Activated CD8-positive, alpha-beta T cell treated with anti-CD3 and anti-CD28 coated beads, Interleukin-2, amount 10 ng/mL, durations not matched to agents 7 days and 5 days (primary cell): Measurements from ENCODE around the gene NCR3LG1. TPM values are rescaled to one million over a fixed set of nuclear protein-coding genes. Genes with fewer than 3 reads are reported as not detected.

Experiments
- ATAC-seq: fragments of 150-1000 bp; cut with Tn5 transposase; one replicate; pipeline ENCODE4 v1.10.0; 2021; ENCODE audit warnings: moderate library complexity
- CTCF ChIA-PET: fragments of 350-600 bp; sonication (Branson Sonifier 250); formaldehyde crosslinking; loops from one replicate; lab custom pipeline; 2021; ENCODE audit warnings: antibody characterized with exemption; lab: Charles Lee
- POLR2A ChIA-PET: fragments of 350-600 bp; sonication (Branson Sonifier 250); formaldehyde crosslinking; loops from one replicate; lab custom pipeline; 2021; ENCODE audit warnings: antibody characterized with exemption; lab: Charles Lee
- DNase-seq: peaks from one replicate; pipeline ENCODE4 v3.0.0-alpha.2; 2020
- H3K27ac Mint-ChIP-seq: one replicate; pipeline ENCODE4 v1.8.0; 2021; ENCODE audit warnings: mild to moderate bottlenecking, mixed read lengths
- H3K27me3 Mint-ChIP-seq: one replicate; pipeline ENCODE4 v1.8.0; 2021; ENCODE audit warnings: low read depth, mixed read lengths
- H3K36me3 Mint-ChIP-seq: one replicate; pipeline ENCODE4 v1.8.0; 2021; ENCODE audit warnings: low read depth, mixed read lengths
- H3K4me1 Mint-ChIP-seq: one replicate; pipeline ENCODE4 v1.8.0; 2021; ENCODE audit warnings: low read depth, mixed read lengths
- H3K4me3 Mint-ChIP-seq: one replicate; pipeline ENCODE4 v1.8.0; 2021; ENCODE audit warnings: mild to moderate bottlenecking, mixed read lengths
- H3K9me3 Mint-ChIP-seq: one replicate; pipeline ENCODE4 v1.8.0; 2022; ENCODE audit warnings: mixed read lengths; ENCODE audit not compliant: insufficient read depth
- total RNA-seq, 2 experiments: library from RNA; stranded (reverse); gene quantifications; one replicate each; pipeline ENCODE4 v1.2.3, GENCODE V29; 2021

Gene NCR3LG1
- total RNA-seq, 2 experiments from 2014 or later = 1.5 to 1.9 TPM

DNA sequence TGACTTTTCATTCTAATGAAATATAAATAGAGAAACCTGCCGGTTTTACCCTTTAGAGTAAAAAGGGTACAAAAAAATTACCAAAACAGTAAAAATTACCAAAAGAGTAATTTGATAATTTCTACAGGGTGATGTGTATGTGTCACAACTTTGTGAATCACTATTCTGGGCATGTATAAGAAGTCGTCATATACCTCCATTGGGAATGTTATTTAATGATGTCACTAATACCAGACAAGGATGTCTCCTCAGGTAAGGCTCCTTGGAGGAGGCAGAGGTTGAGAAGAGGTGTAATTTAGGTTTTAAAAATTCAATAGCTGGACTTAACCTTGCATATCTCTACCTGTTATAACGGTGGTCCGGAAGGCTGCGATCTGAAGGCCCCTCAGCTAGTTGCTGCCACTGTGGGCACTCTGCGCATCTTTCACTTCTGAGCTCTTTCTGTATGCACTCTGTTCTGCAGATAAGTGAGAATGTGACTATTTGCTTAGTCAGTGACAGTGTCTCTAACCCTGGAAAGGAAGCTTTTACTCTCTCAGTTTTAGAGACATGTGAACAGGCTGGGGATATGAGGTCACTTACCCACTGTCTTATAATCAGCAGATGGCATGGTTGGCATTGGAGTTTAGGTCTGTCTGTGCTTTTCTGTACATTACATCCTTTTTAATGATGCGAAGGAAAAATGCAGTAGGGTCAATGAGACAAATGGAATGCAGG lies 987 bp upstream of the NCR3LG1 start:
- ChIA-PET POLR2A (no interaction called here), CTCF (interaction anchor here (0.7 to 1.1 kb wide), 3 partner anchors 34 to 121 kb away, joined by 3 read pairs; no protein-coding TSS in a partner anchor)
- Mint-ChIP-seq H3K27me3 (peaks cover 3% of the 10 kb centered on the region), H3K4me3 (peak overlapping the region; percentile 82), H3K36me3 (peaks cover 11% of the 10 kb centered on the region), H3K27ac (peak overlapping the region; percentile 40), H3K9me3 (no peaks in the 10 kb centered on the region), H3K4me1 (peaks cover 37% of the 10 kb centered on the region)
- ATAC-seq (no peak), DNase-seq (no peak)

DNA sequence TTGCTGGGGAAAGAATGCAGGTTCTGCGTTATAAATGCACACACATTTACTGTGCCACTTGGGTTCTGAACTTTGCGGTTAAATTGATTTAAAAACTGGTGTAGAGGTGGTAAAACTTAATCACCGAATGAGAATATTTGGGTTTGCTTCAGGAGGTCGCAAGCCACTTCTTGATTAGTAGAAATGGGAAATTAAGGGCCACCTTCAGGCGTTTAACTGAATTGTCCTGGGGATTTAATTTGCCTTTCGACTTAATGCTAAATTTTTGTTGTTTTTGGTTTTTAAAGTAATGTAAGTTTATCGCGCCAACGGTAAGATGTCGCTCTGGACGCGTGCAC lies 459 bp upstream of the NCR3LG1 start:
- Mint-ChIP-seq H3K27me3 (peaks cover 3% of the 10 kb centered on the region), H3K27ac (peak overlapping the region; percentile 40), H3K36me3 (peaks cover 11% of the 10 kb centered on the region), H3K9me3 (no peaks in the 10 kb centered on the region), H3K4me3 (peak overlapping the region; percentile 82), H3K4me1 (peaks cover 37% of the 10 kb centered on the region)
- ATAC-seq = no peak
- ChIA-PET CTCF (interaction anchor here (1.1 kb wide), 1 partner anchor 121 kb away, joined by 3 read pairs; no protein-coding TSS in a partner anchor), POLR2A (no interaction called here)
- no peak for DNase-seq

DNA sequence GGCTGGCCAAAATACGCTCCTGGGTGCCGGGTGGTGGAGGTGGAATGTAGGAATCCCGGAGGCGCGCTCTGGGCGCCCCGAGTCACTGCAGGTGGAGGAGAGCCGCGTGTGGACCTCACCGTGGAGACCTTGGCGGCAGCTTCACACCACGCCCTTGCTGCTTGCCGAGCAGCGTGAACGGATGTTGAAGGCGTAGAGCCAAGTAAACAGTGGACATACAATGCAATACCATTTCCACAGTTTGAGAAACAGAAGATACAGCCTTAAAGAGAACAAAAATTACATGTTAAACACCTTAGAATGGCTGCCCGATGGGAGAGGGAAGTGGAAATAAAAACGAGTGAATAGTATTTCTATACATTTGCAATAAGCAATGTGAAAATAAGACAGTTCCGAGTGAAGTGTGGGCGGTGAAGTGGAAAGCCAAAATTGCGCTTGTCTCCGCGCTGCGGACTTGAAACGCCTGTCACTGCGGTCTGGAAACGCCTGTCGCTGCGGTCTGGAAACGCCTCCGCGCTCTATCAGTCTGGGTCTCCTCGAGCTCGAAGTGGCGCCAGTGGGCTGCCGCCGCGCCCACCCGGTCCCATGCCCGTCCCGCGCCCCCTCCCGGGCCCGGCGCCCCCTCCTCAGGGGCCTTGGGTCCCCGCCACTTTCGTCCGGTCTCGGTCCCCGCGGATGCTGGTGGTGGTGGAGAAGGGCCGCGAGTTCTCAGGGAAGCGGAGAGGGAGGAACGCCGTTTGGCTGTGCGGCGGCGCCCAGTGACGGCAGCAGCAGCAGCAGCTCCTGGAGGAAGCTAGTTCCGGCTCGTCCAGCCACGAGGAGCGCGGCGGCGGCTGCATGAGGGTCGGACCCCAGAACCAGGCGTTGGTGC lies 1.6 kb downstream of the NCR3LG1 start:
- Mint-ChIP-seq H3K4me3 (peak overlapping the region; percentile 82), H3K27ac (peak overlapping the region; percentile 85), H3K4me1 (peaks cover 37% of the 10 kb centered on the region), H3K9me3 (no peaks in the 10 kb centered on the region), H3K36me3 (peaks cover 14% of the 10 kb centered on the region), H3K27me3 (peaks cover 3% of the 10 kb centered on the region)
- ATAC-seq (peak; percentile 69), DNase-seq (peak; percentile 60)
- ChIA-PET CTCF (interaction anchor here (0.8 to 2.6 kb wide), 17 partner anchors 12 to 1926 kb away, joined by 3 to 25 read pairs (median 8); no protein-coding TSS in a partner anchor), POLR2A (interaction anchor here (1.1 to 1.3 kb wide), 2 partner anchors 77 to 78 kb away, joined by 3 read pairs; partner anchors contain the start of gene NUCB2)

DNA sequence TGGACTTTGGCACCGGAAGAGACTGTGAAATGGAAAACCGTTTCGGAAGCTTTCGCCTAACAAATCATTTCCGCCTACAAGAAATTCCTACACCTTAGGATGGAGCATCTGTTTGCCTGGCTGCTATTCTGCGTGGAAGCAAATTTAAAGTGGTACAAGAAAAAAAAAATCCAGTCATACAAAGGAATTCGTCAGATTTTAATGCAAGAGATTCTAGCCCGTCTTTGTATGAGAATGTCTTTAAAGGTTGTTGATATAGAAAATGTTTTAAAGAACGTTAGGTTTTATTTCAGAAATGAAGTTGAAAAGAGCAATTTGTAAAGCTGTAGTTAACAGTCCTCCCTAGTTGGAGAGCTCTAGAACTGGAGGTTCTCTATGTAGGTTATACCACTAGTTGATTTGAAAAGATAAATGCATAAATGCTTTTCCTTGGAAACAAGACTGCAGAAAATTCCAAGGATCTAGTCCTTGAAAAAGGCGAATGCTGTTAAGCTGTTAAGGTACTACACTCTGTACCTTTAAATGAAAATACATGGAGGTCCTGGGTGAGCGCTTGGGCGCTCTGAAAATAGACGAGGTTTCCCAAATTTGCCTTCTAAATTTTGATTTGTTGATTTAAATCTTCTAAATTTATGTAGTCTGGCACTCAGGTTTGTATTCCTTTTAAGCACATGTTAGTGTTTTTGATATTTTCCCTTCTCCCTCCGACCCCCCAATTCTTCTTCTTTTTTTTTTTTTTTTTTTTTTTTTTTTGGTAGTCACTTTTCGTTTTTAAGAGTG lies 2.4 kb downstream of the NCR3LG1 start:
- Mint-ChIP-seq H3K27ac (peak overlapping the region; percentile 77), H3K4me3 (peak overlapping the region; percentile 82), H3K36me3 (peaks cover 13% of the 10 kb centered on the region), H3K4me1 (peaks cover 37% of the 10 kb centered on the region), H3K27me3 (peaks cover 3% of the 10 kb centered on the region), H3K9me3 (no peaks in the 10 kb centered on the region)
- ATAC-seq (no peak), DNase-seq (no peak)
- POLR2A ChIA-PET = interaction anchor here (1.1 kb wide), 1 partner anchor 77 kb away, joined by 3 read pairs; the partner anchor contains the start of gene NUCB2
- CTCF ChIA-PET = interaction anchor here (0.7 to 2.6 kb wide), 25 partner anchors 11 to 1925 kb away, joined by 3 to 25 read pairs (median 5); partner anchors contain the start of genes KCNJ11 and RPS13

GRCh38 chr11:17354601-17354991 lies 3.0 kb downstream of the NCR3LG1 start:
- Mint-ChIP-seq H3K4me3 (peak overlapping the region; percentile 82), H3K36me3 (peaks cover 14% of the 10 kb centered on the region), H3K4me1 (peaks cover 37% of the 10 kb centered on the region), H3K9me3 (no peaks in the 10 kb centered on the region), H3K27me3 (peaks cover 3% of the 10 kb centered on the region), H3K27ac (no peak overlapping the region)
- ChIA-PET POLR2A (no interaction called here), CTCF (interaction anchor here (0.6 to 2.6 kb wide), 20 partner anchors 10 to 1138 kb away, joined by 3 to 25 read pairs (median 5); partner anchors contain the start of genes KCNJ11 and RPS13)
- DNase-seq = peak; percentile 85
- ATAC-seq = peak; percentile 23

DNA sequence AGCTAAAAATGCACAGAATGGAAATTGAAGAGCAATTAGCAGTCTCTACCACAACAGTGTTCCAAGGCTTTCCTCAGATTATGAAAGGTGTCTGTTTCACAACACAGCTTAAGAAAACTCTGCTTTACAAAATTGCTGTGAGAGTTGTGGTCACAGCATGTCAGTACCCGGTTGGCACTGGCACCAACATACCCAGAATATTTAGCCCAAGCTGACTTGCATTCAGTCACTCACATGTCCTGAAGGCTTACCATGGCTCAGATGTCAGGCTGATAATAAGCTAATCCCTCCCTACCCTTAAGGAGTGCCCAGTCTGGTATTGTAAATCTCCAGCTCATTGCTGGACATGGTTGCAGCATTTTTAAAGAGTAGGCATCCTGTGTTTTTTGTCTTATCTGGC lies 14.9 kb downstream of the NCR3LG1 start:
- Mint-ChIP-seq H3K9me3 (peaks cover 22% of the 10 kb centered on the region), H3K4me1 (peaks cover 12% of the 10 kb centered on the region), H3K4me3 (no peak overlapping the region), H3K27me3 (no peaks in the 10 kb centered on the region), H3K36me3 (peaks cover 37% of the 10 kb centered on the region), H3K27ac (no peak overlapping the region)
- no peak for ATAC-seq
- no peak for DNase-seq
- ChIA-PET CTCF (interaction anchor here (0.6 to 3.5 kb wide), 4 partner anchors 12 to 260 kb away, joined by 3 to 24 read pairs (median 3); no protein-coding TSS in a partner anchor), POLR2A (no interaction called here)

DNA sequence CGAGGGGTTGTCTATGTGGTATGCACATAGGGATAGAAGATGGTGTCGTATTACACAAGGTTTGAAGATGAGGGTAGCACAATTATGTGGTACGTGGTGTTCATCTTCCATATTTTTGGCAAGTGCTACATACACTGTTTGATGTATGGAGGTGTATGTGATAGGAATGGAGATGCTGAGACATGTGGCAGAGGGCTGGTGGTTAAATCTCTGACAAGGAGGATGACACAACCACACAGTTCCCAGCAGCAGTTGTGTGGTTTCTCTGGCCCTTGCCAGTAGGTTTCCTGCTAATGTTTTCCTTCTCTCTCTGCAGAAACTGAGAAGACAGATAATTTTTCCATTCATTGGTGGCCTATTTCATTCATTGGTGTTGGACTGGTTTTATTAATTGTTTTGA lies 17.0 kb downstream of the NCR3LG1 start:
- Mint-ChIP-seq H3K27ac (no peak overlapping the region), H3K27me3 (no peaks in the 10 kb centered on the region), H3K4me1 (peaks cover 12% of the 10 kb centered on the region), H3K9me3 (peaks cover 38% of the 10 kb centered on the region), H3K4me3 (no peak overlapping the region), H3K36me3 (peaks cover 49% of the 10 kb centered on the region)
- no peak for ATAC-seq
- CTCF ChIA-PET = interaction anchor here (0.7 to 1.0 kb wide), 2 partner anchors 14 to 138 kb away, joined by 3 to 6 read pairs; no protein-coding TSS in a partner anchor
- POLR2A ChIA-PET = no interaction called here
- no peak for DNase-seq

DNA sequence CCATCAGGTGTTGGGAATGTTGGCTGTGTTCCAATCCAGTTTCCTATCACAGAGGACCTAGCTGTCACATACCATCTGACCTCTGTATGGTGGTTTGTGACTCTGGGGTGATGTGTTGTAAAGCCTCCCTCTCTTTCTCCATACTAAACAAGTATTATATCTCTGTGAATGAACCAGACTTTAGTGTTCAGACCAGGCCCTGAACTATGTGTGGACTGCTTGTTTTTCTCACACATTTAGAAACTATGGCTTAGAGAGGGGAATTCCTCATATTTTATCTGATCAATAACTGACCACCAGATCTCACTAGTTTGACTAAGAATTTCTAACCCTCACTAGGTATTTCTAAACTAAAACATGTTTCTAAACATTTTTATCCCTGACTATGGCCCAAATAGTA lies 17.5 kb downstream of the NCR3LG1 start:
- DNase-seq (no peak), ATAC-seq (no peak)
- ChIA-PET CTCF (interaction anchor here (0.7 kb wide), 1 partner anchor 139 kb away, joined by 3 read pairs; no protein-coding TSS in a partner anchor), POLR2A (no interaction called here)
- H3K4me1 Mint-ChIP-seq = peaks cover 12% of the 10 kb centered on the region
- H3K27me3 Mint-ChIP-seq = no peaks in the 10 kb centered on the region
- H3K9me3 Mint-ChIP-seq = peaks cover 38% of the 10 kb centered on the region
- H3K4me3 Mint-ChIP-seq = no peak overlapping the region
- peaks cover 49% of the 10 kb centered on the region for H3K36me3 Mint-ChIP-seq
- no peak overlapping the region for H3K27ac Mint-ChIP-seq

GRCh38 chr11:17369684-17370243 lies 18.2 kb downstream of the NCR3LG1 start:
- H3K9me3 Mint-ChIP-seq = peaks cover 41% of the 10 kb centered on the region

DNA sequence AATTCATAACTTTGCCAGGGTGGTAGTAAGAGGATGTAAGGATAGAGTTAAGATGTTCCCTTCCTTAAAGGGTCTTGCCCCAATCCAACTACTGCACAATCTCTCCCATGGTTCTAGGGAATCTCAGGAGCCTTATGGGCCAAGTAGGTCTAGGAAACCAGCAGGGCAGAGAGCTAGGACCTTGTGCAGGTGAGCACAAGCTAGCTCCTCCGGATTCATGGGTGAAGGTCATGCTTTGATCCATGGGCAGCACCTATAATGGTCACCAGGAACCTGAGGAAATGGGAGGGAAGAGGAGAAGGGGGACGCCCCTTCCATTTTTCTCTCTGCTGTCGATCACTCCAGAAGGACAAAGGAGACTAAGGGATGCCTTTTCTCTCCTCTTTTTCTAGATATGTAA lies 20.0 kb downstream of the NCR3LG1 start:
- H3K4me3 Mint-ChIP-seq = no peak overlapping the region
- no peak for ATAC-seq
- peaks cover 41% of the 10 kb centered on the region for H3K9me3 Mint-ChIP-seq
- H3K4me1 Mint-ChIP-seq = peaks cover 12% of the 10 kb centered on the region
- no peak overlapping the region for H3K27ac Mint-ChIP-seq
- ChIA-PET CTCF (interaction anchor here (1.3 kb wide), 1 partner anchor 12 kb away, joined by 4 read pairs; no protein-coding TSS in a partner anchor), POLR2A (interaction anchor here (0.6 kb wide), 1 partner anchor 142 kb away, joined by 3 read pairs; no protein-coding TSS in a partner anchor)
- DNase-seq = no peak
- no peaks in the 10 kb centered on the region for H3K27me3 Mint-ChIP-seq
- peaks cover 49% of the 10 kb centered on the region for H3K36me3 Mint-ChIP-seq

More at GRCh38 chr11:17369684-17370243, 18.2 kb downstream of the NCR3LG1 start:
- no peak for ATAC-seq
- no peak for DNase-seq
- Mint-ChIP-seq H3K36me3 (peaks cover 49% of the 10 kb centered on the region), H3K27me3 (no peaks in the 10 kb centered on the region), H3K4me3 (no peak overlapping the region), H3K4me1 (peaks cover 12% of the 10 kb centered on the region), H3K27ac (no peak overlapping the region)
- CTCF ChIA-PET = no interaction called here
- POLR2A ChIA-PET = no interaction called here
